AG08396 (cell line): ENCODE measurements around the gene ABLIM2.

Experiments used
- DNase-seq: peaks from one replicate; pipeline ENCODE4 v3.0.0; 2012; ENCODE audit warnings: low spot score, mixed read lengths

ABLIM2 gene

DNA sequence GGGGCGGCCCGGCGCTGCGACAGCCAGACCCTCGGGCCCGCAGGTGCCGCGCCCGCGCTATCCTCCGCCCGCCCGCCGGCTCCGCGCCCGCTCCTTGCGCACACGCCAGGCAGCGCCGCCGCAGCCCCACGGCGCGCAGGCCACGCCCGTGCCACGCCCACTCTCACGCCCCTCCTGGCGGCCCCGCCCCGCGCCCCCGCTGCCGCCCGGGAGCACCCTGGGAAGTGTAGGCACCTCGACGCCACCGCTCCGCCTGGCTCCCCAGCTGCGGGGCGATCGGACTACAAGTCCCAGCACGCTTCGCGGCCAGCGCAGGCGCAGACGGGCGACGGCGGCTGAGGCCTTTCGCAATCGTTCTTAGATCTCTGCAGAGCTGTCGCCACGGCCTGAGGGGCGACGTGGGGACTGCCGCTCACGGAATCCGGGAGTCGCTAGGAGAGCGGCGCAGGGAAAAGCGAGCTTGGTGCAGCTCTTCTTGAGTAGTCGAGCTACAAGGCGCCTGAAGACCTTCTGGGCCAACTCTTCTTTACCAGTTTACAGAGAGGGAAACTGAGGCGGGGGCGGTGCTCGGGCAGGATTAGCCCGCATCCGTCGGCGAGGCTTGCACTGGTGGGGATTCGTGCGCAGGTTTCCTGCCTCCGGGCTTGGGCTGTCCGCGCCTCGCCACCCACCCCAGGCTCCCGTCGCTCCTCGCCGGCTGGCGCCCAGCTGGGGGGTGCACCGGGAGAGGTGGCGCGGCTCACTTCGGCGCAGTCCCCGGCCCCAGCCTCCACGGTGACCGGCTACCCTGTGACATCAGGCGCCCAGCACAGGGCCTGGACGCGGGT lies at the start of gene ABLIM2:
TSS of gene ABLIM2 (minus strand) at position 104 of the 827 bp plus-strand sequence. CDS start 124 bp downstream, outside the sequence.
- DNase-seq: peak; percentile 100

- DNase-seq: no peak
Observed at GRCh38 chr4:8207314-8207713, 48.7 kb upstream of the ABLIM2 start.

DNA sequence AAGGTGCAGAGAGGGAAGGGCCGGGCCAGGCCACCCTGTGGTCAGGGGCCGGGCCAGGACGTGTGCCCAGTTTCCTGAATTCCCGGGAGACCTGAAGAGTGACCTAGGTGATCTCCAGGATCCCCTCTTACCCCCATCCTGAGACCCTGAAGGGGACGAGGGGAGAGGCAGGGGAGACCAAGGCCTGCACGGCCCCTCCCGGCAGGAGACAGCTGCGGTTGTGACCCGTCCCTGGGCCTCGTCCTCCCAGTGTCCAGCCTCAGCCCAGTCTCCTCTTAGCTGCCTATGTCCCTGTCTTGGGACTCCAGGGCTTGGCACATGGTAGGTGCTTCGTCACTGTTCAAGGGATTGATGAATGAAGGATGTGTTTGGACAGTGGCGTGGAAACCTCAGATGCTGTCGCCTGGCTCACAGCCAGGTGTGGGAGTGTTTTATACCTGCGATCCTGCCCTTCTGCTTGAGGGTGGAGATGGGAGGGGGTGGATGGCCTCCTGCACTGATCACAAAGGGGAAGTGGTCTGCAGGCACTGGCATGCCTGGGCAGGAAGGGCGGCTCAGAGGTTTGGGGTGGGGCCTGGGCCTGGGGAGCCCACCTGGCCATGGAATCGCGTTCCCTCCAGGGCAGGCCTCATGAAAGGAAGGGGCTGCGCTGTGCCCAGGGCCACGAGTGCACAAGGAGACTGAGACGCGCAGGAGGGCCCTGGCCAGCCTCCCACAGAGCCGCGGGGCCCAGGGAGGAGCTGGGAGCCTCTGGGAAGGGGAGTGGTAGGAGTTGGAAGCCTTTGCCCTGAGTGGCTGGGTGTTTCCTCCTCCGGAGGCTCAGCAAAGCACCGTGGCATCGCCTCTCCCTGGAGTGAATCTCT lies 47.4 kb upstream of the ABLIM2 start:
- DNase-seq: no peak

- DNase-seq: no peak
Observed at GRCh38 chr4:8205241-8205707, 46.7 kb upstream of the ABLIM2 start.

GRCh38 chr4:8204576-8205227 lies 46.1 kb upstream of the ABLIM2 start:
- no peak for DNase-seq

- DNase-seq: no peak
Observed at GRCh38 chr4:8203817-8204216, 45.2 kb upstream of the ABLIM2 start.

DNA sequence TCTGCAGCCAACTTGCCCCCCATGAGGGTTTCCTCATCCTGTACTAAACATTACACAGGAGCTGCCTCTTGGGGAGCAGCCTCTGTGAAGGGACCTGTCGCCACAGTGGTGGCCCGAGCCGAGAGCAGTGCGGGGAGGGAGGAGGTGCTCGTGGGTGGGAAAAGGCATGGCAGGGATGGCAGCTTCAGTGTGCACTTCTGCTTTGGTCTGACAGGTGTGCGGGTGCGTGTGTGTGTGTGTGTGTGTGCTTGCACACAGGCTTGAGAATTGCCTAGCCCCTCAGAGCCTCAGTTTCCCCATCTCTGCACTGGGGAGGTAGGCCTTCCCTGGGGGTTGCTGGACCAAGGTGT lies 44.4 kb upstream of the ABLIM2 start:
- no peak for DNase-seq

DNA sequence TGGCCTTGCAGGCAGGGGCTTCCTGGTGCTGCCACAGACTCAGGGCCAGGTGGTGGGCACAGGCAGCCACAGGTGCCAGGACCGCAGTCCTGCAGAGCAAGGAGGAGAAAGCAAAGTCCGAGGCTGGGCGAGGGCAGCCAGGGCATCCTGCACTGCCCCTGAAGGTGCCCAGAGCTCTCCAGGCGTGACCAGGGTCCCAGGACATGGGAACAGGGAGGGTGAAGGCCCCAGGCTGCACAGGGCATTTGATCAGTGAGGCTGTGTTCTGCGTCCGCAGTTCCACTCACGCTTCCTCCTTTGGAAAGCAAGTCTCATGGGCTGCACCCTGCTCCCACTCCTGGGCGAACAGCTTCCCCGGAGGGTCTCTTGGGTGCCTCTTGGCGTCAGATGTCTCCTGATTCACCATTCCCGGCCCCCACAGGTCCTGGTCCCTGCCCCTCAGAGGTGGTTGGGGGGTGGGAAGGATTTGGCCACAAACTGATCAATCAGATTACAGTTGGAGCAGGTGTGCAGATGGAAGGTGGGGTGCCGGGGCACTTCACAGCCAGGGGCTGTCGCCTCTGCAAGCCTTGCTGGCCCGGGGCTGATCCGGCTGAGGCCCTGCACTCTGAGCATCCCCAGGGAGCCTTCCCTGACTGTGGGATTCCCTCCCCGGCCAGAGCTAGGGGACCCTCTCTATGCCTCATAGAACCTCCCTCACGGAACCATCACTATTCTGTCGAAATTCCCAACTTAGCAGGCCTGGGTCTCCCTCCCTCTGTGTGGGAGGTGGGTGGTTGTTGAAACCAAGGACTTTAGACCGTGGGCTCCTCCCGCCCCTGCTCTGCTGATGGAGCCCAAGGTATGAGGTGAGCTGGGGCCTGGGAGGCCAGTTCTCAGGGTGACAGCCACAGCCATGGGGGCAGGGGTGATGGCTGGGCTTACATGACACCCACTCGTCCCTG lies 43.8 kb upstream of the ABLIM2 start:
- DNase-seq: no peak

- DNase-seq: no peak
Observed at GRCh38 chr4:8201321-8201781, 42.7 kb upstream of the ABLIM2 start.

- peak; percentile 72 for DNase-seq
Observed at GRCh38 chr4:8200302-8200975, 41.8 kb upstream of the ABLIM2 start.

DNA sequence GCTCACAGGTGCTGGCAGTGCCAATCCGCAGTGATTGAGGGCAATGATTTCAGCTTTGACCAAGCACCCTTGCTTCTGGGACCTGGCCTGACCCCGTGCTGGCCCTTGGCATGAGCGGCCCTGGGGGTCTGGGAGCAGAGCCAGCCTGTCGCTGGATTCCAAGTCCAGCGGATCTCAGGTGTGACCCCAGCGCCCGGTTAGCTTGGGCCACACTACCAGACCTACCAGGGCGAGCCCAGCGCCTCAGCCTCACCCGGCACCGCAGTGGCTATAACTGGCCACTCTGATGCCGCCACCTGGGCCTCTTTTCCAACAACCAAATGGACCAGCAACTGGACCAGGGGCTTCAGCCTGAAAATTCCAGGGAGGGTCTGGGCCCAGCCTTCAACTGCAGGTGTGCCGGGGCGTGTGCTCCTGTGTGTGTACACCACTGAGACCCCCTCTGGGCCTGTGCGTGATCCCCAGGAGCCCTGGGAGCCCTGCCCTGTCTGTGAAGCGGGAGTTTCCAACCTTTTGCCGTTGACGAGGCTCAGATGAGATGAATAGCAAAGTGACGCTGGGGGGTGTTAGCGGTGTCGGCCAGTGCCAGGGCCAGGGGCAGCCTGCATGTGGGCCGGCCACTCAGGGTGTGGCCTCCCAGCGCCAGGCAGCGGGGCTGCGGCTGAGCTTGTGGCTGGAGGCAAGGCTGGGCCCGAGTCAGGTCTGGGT lies 41.1 kb upstream of the ABLIM2 start:
- DNase-seq: no peak

GRCh38 chr4:8198906-8199593 lies 40.4 kb upstream of the ABLIM2 start, which contains the start of gene SH3TC1:
SH3TC1 (plus strand) TSS chr4:8199290; CDS start chr4:8205195, 5,905 bp downstream.
- peak; percentile 91 for DNase-seq

DNA sequence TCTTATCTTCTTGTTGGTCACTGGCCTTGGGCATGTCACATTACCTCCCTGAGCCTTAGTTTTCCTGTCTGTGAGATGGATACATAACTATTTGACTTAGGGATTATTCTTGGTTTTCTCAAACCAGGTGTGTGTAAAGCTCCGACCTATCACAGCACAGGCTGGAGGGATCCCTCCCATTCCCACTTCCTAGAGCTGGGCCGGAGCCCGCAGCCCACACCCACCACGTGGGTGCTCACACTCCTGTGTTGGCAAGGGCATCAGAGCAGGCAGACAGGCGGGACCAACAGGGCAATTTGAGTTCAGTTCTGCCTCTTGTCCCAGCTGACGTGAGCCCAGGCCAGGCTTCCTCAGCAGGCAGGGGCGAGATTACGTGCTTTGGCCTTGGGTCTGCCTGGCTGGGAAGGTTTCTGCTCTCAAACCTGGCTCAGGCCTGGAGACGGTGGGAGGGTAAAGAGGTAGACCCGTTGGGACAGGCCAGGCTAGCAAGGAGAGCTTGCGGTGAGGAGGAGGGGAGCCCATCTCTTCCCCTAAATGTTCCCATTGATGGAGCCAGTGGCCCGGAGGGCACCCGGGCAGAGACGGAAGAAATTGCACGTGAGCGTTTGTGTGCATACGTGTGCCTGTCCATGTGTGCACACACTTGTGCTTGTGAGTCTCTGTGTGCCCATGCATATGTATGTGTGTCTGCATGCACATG lies 39.7 kb upstream of the ABLIM2 start:
- no peak for DNase-seq

- DNase-seq: no peak
Observed at GRCh38 chr4:8197521-8197920, 38.9 kb upstream of the ABLIM2 start.

GRCh38 chr4:8195841-8196458 lies 37.3 kb upstream of the ABLIM2 start:
- DNase-seq: no peak

GRCh38 chr4:8195431-8195830 lies 36.8 kb upstream of the ABLIM2 start:
- DNase-seq: no peak

DNA sequence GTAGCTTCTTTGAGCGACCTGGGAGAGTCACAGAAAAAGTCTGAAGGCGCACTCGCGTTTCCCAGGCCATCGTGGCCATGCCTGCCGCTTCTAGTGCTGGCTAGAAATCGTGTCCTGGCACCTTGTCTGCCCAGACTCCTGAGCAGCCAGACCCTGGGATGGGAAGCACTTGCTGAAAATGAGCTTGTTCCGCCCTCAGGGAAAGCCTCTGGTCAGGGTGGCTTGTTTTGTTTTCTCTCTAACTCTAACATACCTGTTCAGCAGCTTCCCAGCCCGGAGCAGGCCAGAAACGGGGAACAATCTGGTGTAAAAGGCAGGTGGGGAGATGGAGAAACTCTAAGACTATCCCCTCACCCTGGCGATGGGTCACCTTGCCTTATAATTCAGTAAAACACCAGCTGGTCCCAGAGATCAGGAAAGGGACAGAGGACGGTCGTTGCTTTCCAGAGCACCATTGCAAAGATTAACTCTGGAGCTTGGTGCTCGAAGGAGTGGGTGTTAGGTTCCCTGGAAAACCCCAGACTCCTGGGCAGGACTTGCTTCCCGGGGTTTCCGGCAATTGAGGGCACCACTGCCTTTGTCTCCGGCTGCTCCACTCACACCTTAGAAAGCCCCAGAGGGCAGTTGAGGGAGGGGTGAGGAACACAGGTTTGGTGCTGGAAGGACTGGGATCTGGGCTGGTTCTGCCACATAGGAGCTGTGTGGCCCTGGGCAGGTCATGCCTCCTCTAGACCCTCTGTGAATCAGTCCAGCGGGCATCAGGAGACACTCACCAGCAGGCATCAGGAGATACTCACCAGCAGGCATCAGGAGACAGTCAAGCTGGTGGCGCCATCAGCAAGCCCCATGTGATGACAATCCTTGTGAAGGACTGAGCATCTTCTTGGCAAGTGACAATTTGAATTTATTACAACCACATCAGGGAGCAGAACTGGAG lies 36.0 kb upstream of the ABLIM2 start:
- DNase-seq: no peak
